Activated CD8-positive, alpha-beta T cell treated with anti-CD3 and anti-CD28 coated beads, Interleukin-2, amount 10 ng/mL, durations not matched to agents 7 days and 5 days (primary cell): ENCODE results near the gene TMSB4Y. TPM values are rescaled to one million over a fixed set of nuclear protein-coding genes. Genes with fewer than 3 reads are reported as not detected.

Source experiments
- ATAC-seq: fragments of 150-1000 bp; cut with Tn5 transposase; one replicate; pipeline ENCODE4 v1.10.0; 2021; ENCODE audit warnings: moderate library complexity
- CTCF ChIA-PET: fragments of 350-600 bp; sonication (Branson Sonifier 250); formaldehyde crosslinking; loops from one replicate; lab custom pipeline; 2021; ENCODE audit warnings: antibody characterized with exemption; lab: Charles Lee
- POLR2A ChIA-PET: fragments of 350-600 bp; sonication (Branson Sonifier 250); formaldehyde crosslinking; loops from one replicate; lab custom pipeline; 2021; ENCODE audit warnings: antibody characterized with exemption; lab: Charles Lee
- DNase-seq: peaks from one replicate; pipeline ENCODE4 v3.0.0-alpha.2; 2020
- H3K27ac Mint-ChIP-seq: one replicate; pipeline ENCODE4 v1.8.0; 2021; ENCODE audit warnings: mild to moderate bottlenecking, mixed read lengths
- H3K27me3 Mint-ChIP-seq: one replicate; pipeline ENCODE4 v1.8.0; 2021; ENCODE audit warnings: low read depth, mixed read lengths
- H3K36me3 Mint-ChIP-seq: one replicate; pipeline ENCODE4 v1.8.0; 2021; ENCODE audit warnings: low read depth, mixed read lengths
- H3K4me1 Mint-ChIP-seq: one replicate; pipeline ENCODE4 v1.8.0; 2021; ENCODE audit warnings: low read depth, mixed read lengths
- H3K4me3 Mint-ChIP-seq: one replicate; pipeline ENCODE4 v1.8.0; 2021; ENCODE audit warnings: mild to moderate bottlenecking, mixed read lengths
- H3K9me3 Mint-ChIP-seq: one replicate; pipeline ENCODE4 v1.8.0; 2022; ENCODE audit warnings: mixed read lengths; ENCODE audit not compliant: insufficient read depth
- total RNA-seq, 2 experiments: library from RNA; stranded (reverse); gene quantifications; one replicate each; pipeline ENCODE4 v1.2.3, GENCODE V29; 2021

TMSB4Y gene
- total RNA-seq, 2 experiments from 2014 or later = 1.1 to 1.4 TPM

GRCh38 chrY:13754661-13755060 is 51.0 kb downstream of the TMSB4Y start:
- ChIA-PET CTCF (no interaction called here), POLR2A (no interaction called here)
- DNase-seq = no peak
- Mint-ChIP-seq H3K4me3 (no peak overlapping the region), H3K9me3 (no peaks in the 10 kb centered on the region), H3K27ac (no peak overlapping the region), H3K36me3 (no peaks in the 10 kb centered on the region), H3K27me3 (no peaks in the 10 kb centered on the region), H3K4me1 (peaks cover 9% of the 10 kb centered on the region)
- no peak for ATAC-seq

Other genes starting within 250 kb of the TMSB4Y start
- 10 to 100 TPM; 25.9 to 26.0 TPM for gene UTY, start 223.9 kb upstream of the TMSB4Y start, total RNA-seq